ENCODE results near the gene IFI27L1. TPM values are rescaled to one million over a fixed set of nuclear protein-coding genes. Genes with fewer than 3 reads are reported as not detected.

IFI27L1 gene
- total and polyA plus RNA-seq, 2 of the 13 experiments (the other 11 are each of a cell fraction or from before 2014, with no cell fraction given): 11.9 to 19.0 TPM

- POLR2A ChIA-PET: interaction anchor here (0.8 to 1.6 kb wide), 2 partner anchors 25 to 36 kb away, joined by 3 to 4 read pairs; partner anchors contain the start of genes DDX24 and IFI27L1
- in situ Hi-C loops (cut with HindIII; ENCODE audit: extremely low pct_ligation_motif_present, low pct_unique_long_range_greater_than_20kb): loop anchor here (10.0 kb wide), 1 partner anchor 248 kb away; no protein-coding TSS in a partner anchor
- no TSS peak for BruUV-seq (replicated peaks)
- TF ChIP-seq, protein P1, sequence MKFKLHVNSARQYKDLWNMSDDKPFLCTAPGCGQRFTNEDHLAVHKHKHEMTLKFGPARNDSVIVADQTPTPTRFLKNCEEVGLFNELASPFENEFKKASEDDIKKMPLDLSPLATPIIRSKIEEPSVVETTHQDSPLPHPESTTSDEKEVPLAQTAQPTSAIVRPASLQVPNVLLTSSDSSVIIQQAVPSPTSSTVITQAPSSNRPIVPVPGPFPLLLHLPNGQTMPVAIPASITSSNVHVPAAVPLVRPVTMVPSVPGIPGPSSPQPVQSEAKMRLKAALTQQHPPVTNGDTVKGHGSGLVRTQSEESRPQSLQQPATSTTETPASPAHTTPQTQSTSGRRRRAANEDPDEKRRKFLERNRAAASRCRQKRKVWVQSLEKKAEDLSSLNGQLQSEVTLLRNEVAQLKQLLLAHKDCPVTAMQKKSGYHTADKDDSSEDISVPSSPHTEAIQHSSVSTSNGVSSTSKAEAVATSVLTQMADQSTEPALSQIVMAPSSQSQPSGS (CRISPR knock-in tag; IDR thresholded peaks at IDR 0.05): no peak
- no peak for TF ChIP-seq ZBTB46 (CRISPR knock-in tag; IDR thresholded peaks at IDR 0.05; ENCODE audit: borderline replicate concordance)
- no peak for TF ChIP-seq NR0B2 (CRISPR knock-in tag; IDR thresholded peaks at IDR 0.05)
- TF ChIP-seq ZNF557 (CRISPR knock-in tag; IDR thresholded peaks at IDR 0.05): no peak
- TF ChIP-seq, protein P2, sequence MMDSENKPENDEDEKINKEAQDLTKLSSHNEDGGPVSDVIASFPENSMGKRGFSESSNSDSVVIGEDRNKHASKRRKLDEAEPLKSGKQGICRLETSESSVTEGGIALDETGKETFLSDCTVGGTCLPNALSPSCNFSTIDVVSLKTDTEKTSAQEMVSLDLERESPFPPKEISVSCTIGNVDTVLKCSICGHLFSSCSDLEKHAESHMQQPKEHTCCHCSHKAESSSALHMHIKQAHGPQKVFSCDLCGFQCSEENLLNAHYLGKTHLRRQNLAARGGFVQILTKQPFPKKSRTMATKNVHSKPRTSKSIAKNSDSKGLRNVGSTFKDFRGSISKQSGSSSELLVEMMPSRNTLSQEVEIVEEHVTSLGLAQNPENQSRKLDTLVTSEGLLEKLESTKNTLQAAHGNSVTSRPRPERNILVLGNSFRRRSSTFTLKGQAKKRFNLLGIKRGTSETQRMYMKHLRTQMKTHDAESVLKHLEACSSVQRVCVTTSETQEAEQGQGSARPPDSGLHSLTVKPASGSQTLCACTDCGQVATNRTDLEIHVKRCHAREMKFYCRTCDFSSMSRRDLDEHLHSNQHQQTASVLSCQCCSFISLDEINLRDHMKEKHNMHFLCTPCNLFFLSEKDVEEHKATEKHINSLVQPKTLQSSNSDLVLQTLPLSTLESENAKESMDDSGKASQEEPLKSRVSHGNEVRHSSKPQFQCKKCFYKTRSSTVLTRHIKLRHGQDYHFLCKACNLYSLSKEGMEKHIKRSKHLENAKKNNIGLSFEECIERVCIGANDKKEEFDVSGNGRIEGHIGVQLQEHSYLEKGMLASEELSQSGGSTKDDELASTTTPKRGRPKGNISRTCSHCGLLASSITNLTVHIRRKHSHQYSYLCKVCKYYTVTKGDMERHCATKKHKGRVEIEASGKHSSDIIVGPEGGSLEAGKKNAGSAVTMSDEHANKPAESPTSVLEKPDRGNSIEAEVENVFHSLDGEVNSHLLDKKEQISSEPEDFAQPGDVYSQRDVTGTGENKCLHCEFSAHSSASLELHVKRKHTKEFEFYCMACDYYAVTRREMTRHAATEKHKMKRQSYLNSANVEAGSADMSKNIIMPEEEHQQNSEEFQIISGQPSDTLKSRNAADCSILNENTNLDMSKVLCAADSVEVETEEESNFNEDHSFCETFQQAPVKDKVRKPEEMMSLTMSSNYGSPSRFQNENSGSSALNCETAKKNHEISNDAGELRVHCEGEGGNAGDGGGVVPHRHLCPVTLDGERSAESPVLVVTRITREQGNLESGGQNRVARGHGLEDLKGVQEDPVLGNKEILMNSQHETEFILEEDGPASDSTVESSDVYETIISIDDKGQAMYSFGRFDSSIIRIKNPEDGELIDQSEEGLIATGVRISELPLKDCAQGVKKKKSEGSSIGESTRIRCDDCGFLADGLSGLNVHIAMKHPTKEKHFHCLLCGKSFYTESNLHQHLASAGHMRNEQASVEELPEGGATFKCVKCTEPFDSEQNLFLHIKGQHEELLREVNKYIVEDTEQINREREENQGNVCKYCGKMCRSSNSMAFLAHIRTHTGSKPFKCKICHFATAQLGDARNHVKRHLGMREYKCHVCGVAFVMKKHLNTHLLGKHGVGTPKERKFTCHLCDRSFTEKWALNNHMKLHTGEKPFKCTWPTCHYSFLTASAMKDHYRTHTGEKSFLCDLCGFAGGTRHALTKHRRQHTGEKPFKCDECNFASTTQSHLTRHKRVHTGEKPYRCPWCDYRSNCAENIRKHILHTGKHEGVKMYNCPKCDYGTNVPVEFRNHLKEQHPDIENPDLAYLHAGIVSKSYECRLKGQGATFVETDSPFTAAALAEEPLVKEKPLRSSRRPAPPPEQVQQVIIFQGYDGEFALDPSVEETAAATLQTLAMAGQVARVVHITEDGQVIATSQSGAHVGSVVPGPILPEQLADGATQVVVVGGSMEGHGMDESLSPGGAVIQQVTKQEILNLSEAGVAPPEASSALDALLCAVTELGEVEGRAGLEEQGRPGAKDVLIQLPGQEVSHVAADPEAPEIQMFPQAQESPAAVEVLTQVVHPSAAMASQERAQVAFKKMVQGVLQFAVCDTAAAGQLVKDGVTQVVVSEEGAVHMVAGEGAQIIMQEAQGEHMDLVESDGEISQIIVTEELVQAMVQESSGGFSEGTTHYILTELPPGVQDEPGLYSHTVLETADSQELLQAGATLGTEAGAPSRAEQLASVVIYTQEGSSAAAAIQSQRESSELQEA (CRISPR knock-in tag; IDR thresholded peaks at IDR 0.05; ENCODE audit: not compliant biosample characterization): no peak
- no peak for TF ChIP-seq AGO1 (IDR thresholded peaks at IDR 0.05; ENCODE audit: low read depth, low read length, poor library complexity, severe bottlenecking)
- TF ChIP-seq NCOA2 (CRISPR knock-in tag; IDR thresholded peaks at IDR 0.05): no peak
- no peak for TF ChIP-seq ZSCAN29 (CRISPR knock-in tag; conservative IDR thresholded peaks at IDR 0.05)
- no peak for TF ChIP-seq ZNF205 (CRISPR knock-in tag; IDR thresholded peaks at IDR 0.05)
Observed at GRCh38 chr14:94056579-94057308, 24.4 kb upstream of the IFI27L1 start.

More at GRCh38 chr14:94056579-94057308, 24.4 kb upstream of the IFI27L1 start:
- no peak overlapping the region for H3K9ac ChIP-seq (ENCODE audit: insufficient read depth, low read depth, low read length)
- CTCF ChIA-PET (ENCODE audit: low intra/inter-chr PET ratio, low total read pairs): no interaction called here
- intact Hi-C loops (cut with micrococcal nuclease; ENCODE audit: unreplicated experiment): no loop called here
- peaks cover 17% of the 10 kb centered on the region for H3K79me2 ChIP-seq (ENCODE audit: insufficient read depth, low read length)
- peak overlapping the region; percentile 92 for H3K27ac ChIP-seq (ENCODE audit: extremely low read length, insufficient read depth, low read length)
- no peaks in the 10 kb centered on the region for H4K20me1 ChIP-seq (ENCODE audit: insufficient read depth, low read length)
- H3K4me2 ChIP-seq (ENCODE audit: low read depth, low read length): no peak overlapping the region
- H2AFZ ChIP-seq (ENCODE audit: low read length): no peak overlapping the region
- FAIRE-seq (no peak), DNase-seq (ENCODE audit: low spot score) (no peak), ATAC-seq (no peak)
- WGBS (ENCODE audit: low lambda C conversion rate): 99% methylated on average over 6 of the region's 6 CpGs
- peaks cover 43% of the 10 kb centered on the region for H3K4me1 ChIP-seq (ENCODE audit: insufficient read depth, low read length)
- no peaks in the 10 kb centered on the region for H3K27me3 ChIP-seq (ENCODE audit: control insufficient read depth in 1 of 2, insufficient read depth in 2 of 2, low read length in 2 of 2)
- H3K36me3 ChIP-seq (replicated peaks in 1 of 2; ENCODE audit: control insufficient read depth in 1 of 2, insufficient read depth in 2 of 2, low read length in 2 of 2): peaks cover 31 to 73% of the 10 kb centered on the region in 2 experiments
- no peak overlapping the region for H3K4me3 ChIP-seq (replicated peaks in 1 of 3; ENCODE audit: insufficient read depth in 1 of 3, low read depth in 2 of 3, low read length in 3 of 3)
- no peaks in the 10 kb centered on the region for H3K9me3 ChIP-seq (ENCODE audit: low read length)
